ENCODE data around the gene ECHDC1. TPM values are rescaled to one million over a fixed set of nuclear protein-coding genes. Genes with fewer than 3 reads are reported as not detected.
A peak's percentile ranks its signal among the peaks of the same experiment; 100 is the strongest.

The ECHDC1 gene
- total RNA-seq, 1 donor, result 77.3 TPM

- peak; percentile 72 for DNase-seq (ENCODE audit: low read depth)
- TF ChIP-seq CTCF (IDR thresholded peaks at IDR 0.05; ENCODE audit: insufficient read depth, low read depth, low read length), result no peak
- H3K4me3 ChIP-seq (ENCODE audit: low read depth, low read length), result no peak overlapping the region
Measured at GRCh38 chr6:127300411-127300810, 43.0 kb downstream of the ECHDC1 start.

GRCh38 chr6:127299522-127300240 is 43.7 kb downstream of the ECHDC1 start:
- DNase-seq (ENCODE audit: low read depth), result peak; percentile 5
- H3K4me3 ChIP-seq (ENCODE audit: low read depth, low read length), result no peak overlapping the region
- TF ChIP-seq CTCF (IDR thresholded peaks at IDR 0.05; ENCODE audit: insufficient read depth, low read depth, low read length), result no peak

- H3K4me3 ChIP-seq (ENCODE audit: low read depth, low read length), result no peak overlapping the region
- no peak for TF ChIP-seq CTCF (IDR thresholded peaks at IDR 0.05; ENCODE audit: insufficient read depth, low read depth, low read length)
- DNase-seq (ENCODE audit: low read depth), result no peak
Measured at GRCh38 chr6:127298475-127298874, 44.9 kb downstream of the ECHDC1 start.

GRCh38 chr6:127297502-127298070 is 45.8 kb downstream of the ECHDC1 start:
- no peak for DNase-seq (ENCODE audit: low read depth)
- no peak for TF ChIP-seq CTCF (IDR thresholded peaks at IDR 0.05; ENCODE audit: insufficient read depth, low read depth, low read length)
- H3K4me3 ChIP-seq (ENCODE audit: low read depth, low read length), result no peak overlapping the region

GRCh38 chr6:127291495-127291894 is 51.9 kb downstream of the ECHDC1 start:
- H3K4me3 ChIP-seq (ENCODE audit: low read depth, low read length), result no peak overlapping the region
- peak; percentile 11 for DNase-seq (ENCODE audit: low read depth)
- TF ChIP-seq CTCF (IDR thresholded peaks at IDR 0.05; ENCODE audit: insufficient read depth, low read depth, low read length), result no peak

GRCh38 chr6:127290391-127291265 is 52.8 kb downstream of the ECHDC1 start:
- no peak for TF ChIP-seq CTCF (IDR thresholded peaks at IDR 0.05; ENCODE audit: insufficient read depth, low read depth, low read length)
- H3K4me3 ChIP-seq (ENCODE audit: low read depth, low read length), result no peak overlapping the region
- DNase-seq (ENCODE audit: low read depth), result peak; percentile 20

Data from fibroblast of villous mesenchyme (primary cell).